Progenitor cell of endocrine pancreas (in vitro differentiated cells): Measurements from ENCODE around the gene ADAMTS1. TPM values are rescaled to one million over a fixed set of nuclear protein-coding genes. Genes with fewer than 3 reads are reported as not detected.

Experiments used
- DNase-seq: peaks from one replicate; pipeline ENCODE4 v3.0.0; 2021; ENCODE audit warnings: low spot score; ENCODE audit not compliant: unreplicated experiment
- H3K27ac Mint-ChIP-seq: 2 replicates; pipeline ENCODE4 v1.8.0; 2021; ENCODE audit warnings: mild to moderate bottlenecking, moderate library complexity, mixed read lengths
- H3K27me3 Mint-ChIP-seq: 2 replicates; pipeline ENCODE4 v1.8.0; 2021; ENCODE audit warnings: mixed read lengths
- H3K36me3 Mint-ChIP-seq: 2 replicates; pipeline ENCODE4 v1.8.0; 2022; ENCODE audit warnings: mixed read lengths; ENCODE audit not compliant: insufficient read depth
- H3K4me1 Mint-ChIP-seq: 2 replicates; pipeline ENCODE4 v1.8.0; 2021; ENCODE audit warnings: low read depth, mixed read lengths
- H3K4me3 Mint-ChIP-seq: 2 replicates; pipeline ENCODE4 v1.8.0; 2021; ENCODE audit warnings: low read depth, mild to moderate bottlenecking, moderate library complexity, mixed read lengths
- H3K9me3 Mint-ChIP-seq: 2 replicates; pipeline ENCODE4 v1.8.0; 2021; ENCODE audit warnings: low read depth, mixed read lengths
- total RNA-seq: library from RNA; stranded (reverse); gene quantifications from 2 replicates; pipeline ENCODE4 v1.2.1, GENCODE V29; 2021
- TF ChIP-seq, protein P1 (sequence below): fragments of 200-600 bp; sonication (generic); IDR thresholded peaks from one replicate; pipeline ENCODE4 v1.5.0; 2021; ENCODE audit warnings: antibody characterized with exemption, mild to moderate bottlenecking; ENCODE audit not compliant: unreplicated experiment

The ADAMTS1 gene
- total RNA-seq, 1 donor from 2014 or later = 11.6 TPM

DNA sequence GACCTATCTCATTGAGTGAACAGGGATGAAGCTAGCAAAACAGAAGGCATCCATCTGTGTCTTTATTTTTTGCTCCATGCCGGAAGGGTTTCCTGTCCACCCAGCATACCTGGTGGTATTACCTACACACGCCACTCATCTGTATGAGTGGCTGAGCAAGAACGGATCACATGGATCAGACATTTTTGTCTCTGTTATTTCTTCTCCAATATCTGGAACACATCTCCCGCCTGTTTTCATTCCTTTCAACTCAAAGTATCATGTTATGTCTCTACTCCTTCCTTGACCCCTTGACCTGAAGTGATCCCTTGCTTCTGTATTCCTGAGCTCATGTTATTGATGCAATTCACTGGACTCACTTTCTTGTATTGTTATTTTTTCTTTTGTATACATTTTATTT is 24.7 kb downstream of the ADAMTS1 start:
- TF ChIP-seq, protein P1, sequence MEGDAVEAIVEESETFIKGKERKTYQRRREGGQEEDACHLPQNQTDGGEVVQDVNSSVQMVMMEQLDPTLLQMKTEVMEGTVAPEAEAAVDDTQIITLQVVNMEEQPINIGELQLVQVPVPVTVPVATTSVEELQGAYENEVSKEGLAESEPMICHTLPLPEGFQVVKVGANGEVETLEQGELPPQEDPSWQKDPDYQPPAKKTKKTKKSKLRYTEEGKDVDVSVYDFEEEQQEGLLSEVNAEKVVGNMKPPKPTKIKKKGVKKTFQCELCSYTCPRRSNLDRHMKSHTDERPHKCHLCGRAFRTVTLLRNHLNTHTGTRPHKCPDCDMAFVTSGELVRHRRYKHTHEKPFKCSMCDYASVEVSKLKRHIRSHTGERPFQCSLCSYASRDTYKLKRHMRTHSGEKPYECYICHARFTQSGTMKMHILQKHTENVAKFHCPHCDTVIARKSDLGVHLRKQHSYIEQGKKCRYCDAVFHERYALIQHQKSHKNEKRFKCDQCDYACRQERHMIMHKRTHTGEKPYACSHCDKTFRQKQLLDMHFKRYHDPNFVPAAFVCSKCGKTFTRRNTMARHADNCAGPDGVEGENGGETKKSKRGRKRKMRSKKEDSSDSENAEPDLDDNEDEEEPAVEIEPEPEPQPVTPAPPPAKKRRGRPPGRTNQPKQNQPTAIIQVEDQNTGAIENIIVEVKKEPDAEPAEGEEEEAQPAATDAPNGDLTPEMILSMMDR = no peak
- peaks cover 6% of the 10 kb centered on the region for H3K9me3 Mint-ChIP-seq
- no peaks in the 10 kb centered on the region for H3K27me3 Mint-ChIP-seq
- peaks cover 10% of the 10 kb centered on the region for H3K4me1 Mint-ChIP-seq
- no peak for DNase-seq
- no peaks in the 10 kb centered on the region for H3K36me3 Mint-ChIP-seq
- no peak overlapping the region for H3K27ac Mint-ChIP-seq
- no peak overlapping the region for H3K4me3 Mint-ChIP-seq

DNA sequence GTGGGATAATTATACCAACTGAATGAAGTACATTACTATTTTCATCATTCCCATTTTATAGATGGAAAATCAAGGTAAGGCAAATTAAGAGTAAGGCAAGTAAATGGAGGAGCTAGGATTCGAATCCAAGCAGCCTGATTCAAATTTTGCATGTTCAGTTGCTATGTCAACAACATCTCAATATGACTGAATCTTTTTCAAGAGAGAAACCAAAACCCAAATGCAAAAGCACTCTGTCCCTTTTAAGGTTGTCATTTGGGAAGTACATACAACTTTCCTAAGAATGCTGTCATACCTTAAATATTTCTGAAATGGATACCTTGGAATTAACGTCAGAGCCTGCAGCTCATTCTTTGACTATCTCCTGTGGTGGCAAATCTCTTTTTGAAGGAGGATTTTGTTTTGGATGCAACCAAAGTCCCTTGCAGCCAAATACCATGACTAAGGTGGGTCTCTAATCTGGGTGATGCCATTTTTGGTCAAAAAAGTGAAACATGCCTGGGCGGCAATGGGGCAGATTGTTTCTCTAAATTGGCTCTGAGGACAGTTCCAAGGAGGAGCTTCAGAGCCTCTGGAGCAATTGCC is 25.4 kb downstream of the ADAMTS1 start:
- H3K4me1 Mint-ChIP-seq = peaks cover 10% of the 10 kb centered on the region
- no peaks in the 10 kb centered on the region for H3K27me3 Mint-ChIP-seq
- TF ChIP-seq, protein P1 = no peak
- DNase-seq = no peak
- H3K9me3 Mint-ChIP-seq = peaks cover 3% of the 10 kb centered on the region
- H3K27ac Mint-ChIP-seq = no peak overlapping the region
- no peak overlapping the region for H3K4me3 Mint-ChIP-seq
- H3K36me3 Mint-ChIP-seq = no peaks in the 10 kb centered on the region

DNA sequence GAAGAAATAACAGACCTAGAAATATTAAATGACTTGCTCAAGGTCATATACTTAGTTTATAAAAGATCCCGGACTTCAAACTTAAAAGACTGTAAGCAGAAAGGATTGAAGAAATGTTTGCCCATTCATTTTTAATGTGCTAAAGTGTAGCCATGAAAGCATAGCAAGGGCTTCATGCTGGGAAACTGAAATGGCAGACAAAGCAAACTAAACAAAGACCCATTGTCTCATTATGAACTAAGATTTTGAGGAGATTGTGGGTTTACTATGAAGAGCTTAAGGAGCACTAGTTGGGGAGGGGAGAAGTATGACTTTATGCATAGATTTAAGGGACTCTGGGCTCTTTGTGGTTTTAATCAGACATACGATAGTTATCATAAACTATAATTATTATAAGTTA is 26.3 kb downstream of the ADAMTS1 start:
- H3K27me3 Mint-ChIP-seq = no peaks in the 10 kb centered on the region
- no peaks in the 10 kb centered on the region for H3K36me3 Mint-ChIP-seq
- H3K27ac Mint-ChIP-seq = no peak overlapping the region
- no peak for DNase-seq
- no peak overlapping the region for H3K4me3 Mint-ChIP-seq
- H3K9me3 Mint-ChIP-seq = no peaks in the 10 kb centered on the region
- TF ChIP-seq, protein P1 = no peak
- peaks cover 14% of the 10 kb centered on the region for H3K4me1 Mint-ChIP-seq

DNA sequence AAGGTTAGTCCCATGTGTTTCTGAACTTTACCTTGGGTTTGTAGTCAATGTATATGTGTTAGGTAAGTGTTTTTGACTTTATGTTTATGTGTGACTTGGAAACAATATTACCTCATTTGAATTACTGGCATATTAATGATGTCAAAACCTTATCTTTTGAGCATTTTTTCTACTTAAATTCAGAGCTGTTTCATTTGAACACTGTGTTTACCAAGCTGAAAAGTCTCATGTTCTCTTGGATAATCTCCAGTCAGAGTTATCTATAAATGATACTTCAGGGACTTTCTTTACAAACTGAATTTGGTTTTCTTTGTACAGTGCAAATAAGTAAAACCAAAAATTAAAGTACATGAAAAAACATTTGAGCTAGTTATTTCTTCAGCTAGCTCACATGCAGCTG is 30.0 kb downstream of the ADAMTS1 start:
- H3K27ac Mint-ChIP-seq = no peak overlapping the region
- H3K36me3 Mint-ChIP-seq = no peaks in the 10 kb centered on the region

DNA sequence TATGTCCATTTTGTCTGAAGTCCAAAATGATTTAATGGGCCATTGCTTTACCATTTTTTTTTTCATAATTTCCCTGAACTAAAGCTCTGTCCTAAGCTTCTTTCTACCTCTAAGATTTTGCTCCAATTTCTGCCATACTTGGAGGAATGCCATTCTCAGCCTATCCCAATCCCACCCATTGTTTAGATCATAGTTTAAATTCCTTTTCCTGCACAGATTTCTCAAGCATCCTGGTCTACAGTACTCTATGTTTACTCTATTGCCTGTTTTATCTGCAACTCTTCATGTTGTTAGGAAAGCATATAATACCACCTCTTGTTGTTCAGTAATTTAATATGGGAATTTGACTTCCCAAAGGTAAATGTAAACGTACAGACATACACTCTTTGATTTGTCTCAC is 30.8 kb downstream of the ADAMTS1 start:
- H3K27ac Mint-ChIP-seq = no peak overlapping the region
- H3K4me3 Mint-ChIP-seq = no peak overlapping the region
- DNase-seq = no peak
- H3K4me1 Mint-ChIP-seq = peaks cover 22% of the 10 kb centered on the region
- H3K27me3 Mint-ChIP-seq = no peaks in the 10 kb centered on the region
- TF ChIP-seq, protein P1 = no peak
- no peaks in the 10 kb centered on the region for H3K36me3 Mint-ChIP-seq
- no peaks in the 10 kb centered on the region for H3K9me3 Mint-ChIP-seq

More for the DNA sequence above, 30.0 kb downstream of the ADAMTS1 start:
- Mint-ChIP-seq H3K27me3 (no peaks in the 10 kb centered on the region), H3K4me3 (no peak overlapping the region), H3K9me3 (no peaks in the 10 kb centered on the region), H3K4me1 (peaks cover 22% of the 10 kb centered on the region)
- no peak for DNase-seq
- TF ChIP-seq, protein P1 = no peak
